H9 (cell line): Measurements from ENCODE around the gene LMBR1. TPM values are rescaled to one million over a fixed set of nuclear protein-coding genes. Genes with fewer than 3 reads are reported as not detected.

Source experiments
- DNase-seq: peaks from one replicate; pipeline ENCODE4 v3.0.0-alpha.2; 2017
- H2AFZ ChIP-seq: one replicate; pipeline ENCODE4 v1.6.1; 2013; ENCODE audit warnings: mild to moderate bottlenecking, low read length, control low read depth, moderate library complexity
- H2AK5ac ChIP-seq: 2 replicates; pipeline ENCODE4 v1.6.1; 2013; ENCODE audit warnings: low read length, control low read depth, mixed read lengths; ENCODE audit not compliant: insufficient read length
- H2BK120ac ChIP-seq: one replicate; pipeline ENCODE4 v1.6.1; 2013; ENCODE audit warnings: low read depth, mild to moderate bottlenecking, low read length, control low read depth, inconsistent platforms; ENCODE audit not compliant: poor library complexity, severe bottlenecking
- H2BK12ac ChIP-seq: 2 replicates; pipeline ENCODE4 v1.6.1; 2013; ENCODE audit warnings: low read length, control low read depth, mixed read lengths, low read depth; ENCODE audit not compliant: insufficient read length
- H2BK15ac ChIP-seq: 2 replicates; pipeline ENCODE4 v1.6.1; 2013; ENCODE audit warnings: low read depth, low read length, control low read depth
- H2BK20ac ChIP-seq: one replicate; pipeline ENCODE4 v1.6.1; 2013; ENCODE audit warnings: low read depth, mild to moderate bottlenecking, low read length, control low read depth, inconsistent platforms; ENCODE audit not compliant: poor library complexity, severe bottlenecking
- H2BK5ac ChIP-seq: 2 replicates; pipeline ENCODE4 v1.6.1; 2013; ENCODE audit warnings: low read length, control low read depth, mixed read lengths; ENCODE audit not compliant: insufficient read length
- H3K14ac ChIP-seq: 2 replicates; pipeline ENCODE4 v1.6.1; 2013; ENCODE audit warnings: low read length, control low read depth; ENCODE audit not compliant: insufficient read depth
- H3K18ac ChIP-seq: 2 replicates; pipeline ENCODE4 v1.6.1; 2013; ENCODE audit warnings: low read depth, mild to moderate bottlenecking, mixed read lengths, low read length, control low read depth; ENCODE audit not compliant: insufficient read length
- H3K23ac ChIP-seq: 2 replicates; pipeline ENCODE4 v1.6.1; 2013; ENCODE audit warnings: low read length, control low read depth, mixed read lengths, low read depth; ENCODE audit not compliant: insufficient read length
- H3K23me2 ChIP-seq: 2 replicates; pipeline ENCODE4 v1.6.1; 2013; ENCODE audit warnings: low read depth, mild to moderate bottlenecking, mixed read lengths, low read length, control low read depth; ENCODE audit not compliant: insufficient read length, poor library complexity, severe bottlenecking
- H3K27ac ChIP-seq: 2 replicates; pipeline ENCODE4 v1.5.1; 2013; ENCODE audit warnings: low read length, control low read depth, mixed read lengths, low read depth; ENCODE audit not compliant: insufficient read length
- H3K27me3 ChIP-seq: 2 replicates; pipeline ENCODE4 v1.6.1; 2013; ENCODE audit warnings: low read length, control low read depth, inconsistent platforms; ENCODE audit not compliant: insufficient read depth
- H3K4ac ChIP-seq: 2 replicates; pipeline ENCODE4 v1.6.1; 2013; ENCODE audit warnings: low read depth, mild to moderate bottlenecking, control low read depth, inconsistent platforms, low read length, moderate library complexity
- H3K4me1 ChIP-seq: 2 replicates; pipeline ENCODE4 v1.6.1; 2013; ENCODE audit warnings: low read length, control low read depth, inconsistent platforms; ENCODE audit not compliant: insufficient read depth
- H3K4me2 ChIP-seq: 2 replicates; pipeline ENCODE4 v1.6.1; 2013; ENCODE audit warnings: low read length, control low read depth, mixed read lengths; ENCODE audit not compliant: insufficient read length, insufficient read depth
- H3K56ac ChIP-seq: 2 replicates; pipeline ENCODE4 v1.6.1; 2013; ENCODE audit warnings: low read depth, mild to moderate bottlenecking, mixed read lengths, low read length, control low read depth; ENCODE audit not compliant: insufficient read length
- H3K79me1 ChIP-seq: 2 replicates; pipeline ENCODE4 v1.6.1; 2013; ENCODE audit warnings: low read depth, mild to moderate bottlenecking, moderate library complexity, low read length, control low read depth, inconsistent platforms; ENCODE audit not compliant: insufficient read depth, poor library complexity, severe bottlenecking
- H3K79me2 ChIP-seq: 2 replicates; pipeline ENCODE4 v1.6.1; 2013; ENCODE audit warnings: low read length, control low read depth, inconsistent platforms; ENCODE audit not compliant: insufficient read depth
- H3K9ac ChIP-seq: 2 replicates; pipeline ENCODE4 v1.6.1; 2013; ENCODE audit warnings: low read length, control low read depth, mixed read lengths; ENCODE audit not compliant: insufficient read length; ENCODE audit errors: extremely low read depth
- H3K9me3 ChIP-seq: one replicate; pipeline ENCODE4 v1.6.1; 2013; ENCODE audit warnings: low read depth, low read length, inconsistent platforms; ENCODE audit not compliant: control insufficient read depth
- H3T11ph ChIP-seq: one replicate; pipeline ENCODE4 v1.6.1; 2013; ENCODE audit warnings: mild to moderate bottlenecking, low read length, control low read depth, inconsistent platforms
- H4K20me1 ChIP-seq: one replicate; pipeline ENCODE4 v1.6.1; 2013; ENCODE audit not compliant: control insufficient read depth, insufficient read length, insufficient read depth
- H4K5ac ChIP-seq: 2 replicates; pipeline ENCODE4 v1.6.1; 2013; ENCODE audit warnings: low read depth, mild to moderate bottlenecking, mixed read lengths, low read length, control low read depth; ENCODE audit not compliant: insufficient read length
- H4K8ac ChIP-seq: replicated peaks from 2 replicates; pipeline ENCODE4 v1.6.1; 2013; ENCODE audit warnings: low read length, control low read depth, mixed read lengths, low read depth; ENCODE audit not compliant: insufficient read length
- H4K91ac ChIP-seq: 2 replicates; pipeline ENCODE4 v1.6.1; 2013; ENCODE audit warnings: low read depth, mild to moderate bottlenecking, moderate library complexity, mixed read lengths, low read length, control low read depth; ENCODE audit not compliant: insufficient read length
- H3K27ac Mint-ChIP-seq, 3 experiments: 2 replicates in 2 of 3; 3 replicates in 1 of 3; pipeline ENCODE4 v1.8.0; 2020 to 2021; ENCODE audit warnings: mixed read lengths in 3 of 3, mild to moderate bottlenecking in 1 of 3, moderate library complexity in 1 of 3
- H3K27me3 Mint-ChIP-seq: 2 replicates; pipeline ENCODE4 v1.8.0; 2021; ENCODE audit warnings: low read depth, mild to moderate bottlenecking, moderate library complexity, mixed read lengths
- H3K36me3 Mint-ChIP-seq, 3 experiments: 2 replicates in 2 of 3; 3 replicates in 1 of 3; pipeline ENCODE4 v1.8.0; 2020 to 2021; ENCODE audit warnings: low read depth in 3 of 3, mixed read lengths in 3 of 3; ENCODE audit not compliant: insufficient read depth in 1 of 3
- H3K4me1 Mint-ChIP-seq, 2 experiments: 2 replicates each; pipeline ENCODE4 v1.8.0; 2020; ENCODE audit warnings: mixed read lengths in 2 of 2
- H3K4me3 Mint-ChIP-seq, 2 experiments: 2 replicates in 1 of 2; 3 replicates in 1 of 2; pipeline ENCODE4 v1.8.0; 2020 to 2021; ENCODE audit warnings: mild to moderate bottlenecking in 2 of 2, mixed read lengths in 2 of 2, moderate library complexity in 1 of 2
- H3K9me3 Mint-ChIP-seq, 2 experiments: 2 replicates in 1 of 2; 3 replicates in 1 of 2; pipeline ENCODE4 v1.8.0; 2020; ENCODE audit warnings: mild to moderate bottlenecking in 2 of 2, mixed read lengths in 2 of 2, moderate library complexity in 1 of 2
- CTCF ChIP-seq: fragments of 200-600 bp; sonication (generic); conservative IDR thresholded peaks from 3 replicates; pipeline ENCODE4 v1.8.0; 2021; ENCODE audit warnings: antibody characterized with exemption, mild to moderate bottlenecking
- WGBS: extraction: QIAGEN DNeasy Blood & Tissue Kit; methylation state at CpG from one replicate; pipeline ENCODE4 v1.1.7; 2013; ENCODE audit warnings: missing lambda C conversion rate, low lambda C conversion rate, mixed read lengths; ENCODE audit not compliant: insufficient read length; ENCODE audit errors: extremely low coverage; 5-methylcytosine and 5-hydroxymethylcytosine counted together
- total RNA-seq: library from RNA; stranded (reverse); gene quantifications from 2 replicates; pipeline ENCODE4 v1.2.1, GENCODE V29; 2021

The LMBR1 gene
- total RNA-seq, 1 experiment from 2014 or later, result 62.3 TPM

- Histone ChIP-seq H4K5ac (no peak overlapping the region), H2BK20ac (no peak overlapping the region), H3K27me3 (no peaks in the 10 kb centered on the region), H2BK15ac (no peak overlapping the region), H3K18ac (no peak overlapping the region), H3T11ph (no peak overlapping the region), H2AFZ (no peak overlapping the region), H2BK120ac (no peak overlapping the region), H3K9ac (no peak overlapping the region), H3K56ac (no peak overlapping the region), H3K9me3 (no peaks in the 10 kb centered on the region), H3K14ac (no peak overlapping the region), H2AK5ac (no peak overlapping the region), H3K79me1 (peaks cover 3% of the 10 kb centered on the region), H2BK12ac (no peak overlapping the region), H4K20me1 (no peaks in the 10 kb centered on the region), H3K4me1 (no peaks in the 10 kb centered on the region), H4K8ac (no peak overlapping the region), H3K79me2 (no peaks in the 10 kb centered on the region), H3K23me2 (no peaks in the 10 kb centered on the region), H3K27ac (no peak overlapping the region), H3K4ac (no peak overlapping the region), H4K91ac (no peak overlapping the region), H2BK5ac (no peak overlapping the region), H3K4me2 (no peak overlapping the region), H3K23ac (no peak overlapping the region)
- Mint-ChIP-seq H3K9me3 (no peaks in the 10 kb centered on the region), H3K4me3 (no peak overlapping the region), H3K27me3 (no peaks in the 10 kb centered on the region), H3K27ac (no peak overlapping the region), H3K36me3 (peaks cover 0 to 4% (median 3%) of the 10 kb centered on the region in 3 experiments; a peak in 1 of 7 replicates), H3K4me1 (no peaks in the 10 kb centered on the region; a peak in 1 of 4 replicates)
- DNase-seq, result no peak
- no CpG with 5 or more reads among the region's 1 CpG for WGBS
- no peak for TF ChIP-seq CTCF
These were observed 146.1 kb downstream of the LMBR1 start for GRCh38 chr7:156746891-156747290.
